SK-N-SH (cell line): ENCODE data around the gene DCAF6.

Experiments used
- FOXJ3 ChIP-seq: sonication (generic); formaldehyde crosslinking; IDR thresholded peaks from 2 replicates; pipeline ENCODE4 v1.5.1; 2020; ENCODE audit warnings: mild to moderate bottlenecking, missing genetic modification reagents
- JUND ChIP-seq: IDR thresholded peaks from 2 replicates; pipeline ENCODE4 v1.4.0; 2012
- SIN3A ChIP-seq: IDR thresholded peaks from 2 replicates; pipeline ENCODE4 v1.6.1; 2012; ENCODE audit warnings: low read depth, mild to moderate bottlenecking, low read length, moderate library complexity, borderline replicate concordance
- TEAD4 ChIP-seq: IDR thresholded peaks from 2 replicates; pipeline ENCODE4 v1.4.0; 2012; ENCODE audit warnings: mild to moderate bottlenecking, borderline replicate concordance; ENCODE audit not compliant: insufficient read depth
- TF ChIP-seq, protein P1 (sequence below): IDR thresholded peaks from 2 replicates; pipeline ENCODE4 v1.4.0; 2012; ENCODE audit warnings: low read depth, borderline replicate concordance
- TF ChIP-seq, protein P2 (sequence below): fragments of 200-600 bp; sonication (generic); IDR thresholded peaks from 2 replicates; pipeline ENCODE4 v1.6.1; 2017; ENCODE audit warnings: antibody characterized with exemption, mild to moderate bottlenecking, moderate library complexity

DNA sequence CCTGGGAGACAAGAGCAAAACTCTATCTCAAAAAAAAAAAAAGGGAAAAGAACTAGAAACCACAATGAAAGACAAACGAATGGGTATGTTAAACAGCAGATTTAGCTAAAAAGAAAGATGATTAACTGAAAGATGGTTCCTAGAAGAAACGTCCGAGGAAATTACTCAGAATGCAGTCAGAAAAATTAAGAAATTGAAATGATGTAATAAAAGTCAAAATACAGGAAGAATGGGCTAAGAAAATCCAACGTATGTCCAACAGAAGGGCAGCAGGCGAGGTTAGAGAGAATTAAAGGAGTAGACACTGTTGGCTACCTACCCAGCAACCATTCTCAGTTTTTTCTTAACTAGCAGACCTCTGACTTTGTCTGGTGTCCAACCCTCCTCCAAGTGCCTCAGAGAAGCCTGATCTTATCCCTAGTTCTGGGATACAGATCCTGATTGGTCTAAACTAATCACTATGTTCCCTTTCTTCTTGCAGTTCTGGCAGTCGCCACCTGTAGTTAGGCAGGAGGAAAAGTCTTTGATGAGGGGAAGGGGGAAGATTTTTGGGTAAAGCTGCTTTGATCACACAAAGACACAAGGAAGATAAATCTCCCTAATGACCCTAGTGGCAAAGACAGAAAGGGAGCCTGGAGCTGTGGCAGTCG, 174.5 kb downstream of the DCAF6 start:
- TF ChIP-seq, protein P1, sequence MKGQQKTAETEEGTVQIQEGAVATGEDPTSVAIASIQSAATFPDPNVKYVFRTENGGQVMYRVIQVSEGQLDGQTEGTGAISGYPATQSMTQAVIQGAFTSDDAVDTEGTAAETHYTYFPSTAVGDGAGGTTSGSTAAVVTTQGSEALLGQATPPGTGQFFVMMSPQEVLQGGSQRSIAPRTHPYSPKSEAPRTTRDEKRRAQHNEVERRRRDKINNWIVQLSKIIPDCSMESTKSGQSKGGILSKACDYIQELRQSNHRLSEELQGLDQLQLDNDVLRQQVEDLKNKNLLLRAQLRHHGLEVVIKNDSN: no peak
- TF ChIP-seq SIN3A: no peak
- TF ChIP-seq FOXJ3 (CRISPR knock-in tag): no peak
- TF ChIP-seq, protein P2, sequence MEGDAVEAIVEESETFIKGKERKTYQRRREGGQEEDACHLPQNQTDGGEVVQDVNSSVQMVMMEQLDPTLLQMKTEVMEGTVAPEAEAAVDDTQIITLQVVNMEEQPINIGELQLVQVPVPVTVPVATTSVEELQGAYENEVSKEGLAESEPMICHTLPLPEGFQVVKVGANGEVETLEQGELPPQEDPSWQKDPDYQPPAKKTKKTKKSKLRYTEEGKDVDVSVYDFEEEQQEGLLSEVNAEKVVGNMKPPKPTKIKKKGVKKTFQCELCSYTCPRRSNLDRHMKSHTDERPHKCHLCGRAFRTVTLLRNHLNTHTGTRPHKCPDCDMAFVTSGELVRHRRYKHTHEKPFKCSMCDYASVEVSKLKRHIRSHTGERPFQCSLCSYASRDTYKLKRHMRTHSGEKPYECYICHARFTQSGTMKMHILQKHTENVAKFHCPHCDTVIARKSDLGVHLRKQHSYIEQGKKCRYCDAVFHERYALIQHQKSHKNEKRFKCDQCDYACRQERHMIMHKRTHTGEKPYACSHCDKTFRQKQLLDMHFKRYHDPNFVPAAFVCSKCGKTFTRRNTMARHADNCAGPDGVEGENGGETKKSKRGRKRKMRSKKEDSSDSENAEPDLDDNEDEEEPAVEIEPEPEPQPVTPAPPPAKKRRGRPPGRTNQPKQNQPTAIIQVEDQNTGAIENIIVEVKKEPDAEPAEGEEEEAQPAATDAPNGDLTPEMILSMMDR: no peak
- no peak for TF ChIP-seq TEAD4
- TF ChIP-seq JUND: no peak
